K562 (cell line): ENCODE measurements around the gene ISG20L2. TPM values are rescaled to one million over a fixed set of nuclear protein-coding genes. Genes with fewer than 3 reads are reported as not detected.

ENCODE experiments used
- BHLHE40 ChIP-seq: IDR thresholded peaks from 2 replicates; pipeline ENCODE4 v1.6.1; 2011; ENCODE audit warnings: low read length, improper control_type of control experiment
- COPS2 ChIP-seq: fragments of 450-650 bp; conservative IDR thresholded peaks from 2 replicates; pipeline ENCODE4 v1.6.1; 2016; ENCODE audit warnings: mild to moderate bottlenecking, moderate library complexity
- CTBP1 ChIP-seq: fragments of 450-650 bp; IDR thresholded peaks from 2 replicates; pipeline ENCODE4 v1.6.1; 2016; ENCODE audit warnings: borderline replicate concordance
- ELK1 ChIP-seq: sonication (generic); formaldehyde crosslinking; IDR thresholded peaks from 2 replicates; pipeline ENCODE4 v1.8.1; 2022; ENCODE audit warnings: missing genetic modification reagents
- EP400 ChIP-seq: fragments of 450-650 bp; IDR thresholded peaks from 2 replicates; pipeline ENCODE4 v1.6.1; 2017; ENCODE audit warnings: antibody characterized with exemption, mild to moderate bottlenecking, moderate library complexity
- KLF1 ChIP-seq: fragments of 450-650 bp; IDR thresholded peaks from 2 replicates; pipeline ENCODE4 v1.6.1; 2016; ENCODE audit warnings: missing genetic modification characterization, missing compliant biosample characterization
- MTA3 ChIP-seq: fragments of 450-650 bp; formaldehyde crosslinking; IDR thresholded peaks from 2 replicates; pipeline ENCODE4 v1.6.1; 2017; ENCODE audit warnings: mild to moderate bottlenecking, borderline replicate concordance
- MYC ChIP-seq, 2 experiments: fragments of 250-450 bp in 1 of 2; sonication (Bioruptor Pico) in 1 of 2; IDR thresholded peaks; 2 replicates each; pipeline versions ENCODE4 v1.5.1 to v1.6.1; 2012 to 2021; ENCODE audit warnings: low read depth in 2 of 2, borderline replicate concordance in 1 of 2, improper control_type of control experiment in 1 of 2, low read length in 1 of 2, mild to moderate bottlenecking in 1 of 2, moderate library complexity in 1 of 2
- PHF20 ChIP-seq: fragments of 450-650 bp; IDR thresholded peaks from 2 replicates; pipeline ENCODE4 v1.6.1; 2018; ENCODE audit not compliant: partially characterized antibody
- PML ChIP-seq: IDR thresholded peaks from 2 replicates; pipeline ENCODE4 v1.6.1; 2012; ENCODE audit warnings: low read length, inconsistent platforms
- RCOR1 ChIP-seq, 2 experiments: IDR thresholded peaks; 2 replicates each; pipeline ENCODE4 v1.6.1; 2012; ENCODE audit warnings: low read depth in 2 of 2, low read length in 2 of 2, borderline replicate concordance in 1 of 2, improper control_type of control experiment in 1 of 2
- SMARCE1 ChIP-seq: fragments of 450-650 bp; IDR thresholded peaks from 2 replicates; pipeline ENCODE4 v1.7.1; 2016; ENCODE audit warnings: mild to moderate bottlenecking
- SMC3 ChIP-seq: conservative IDR thresholded peaks from 2 replicates; pipeline ENCODE4 v1.6.1; 2011; ENCODE audit warnings: low read depth, low read length, improper control_type of control experiment; ENCODE audit not compliant: insufficient read depth
- TFAP4 ChIP-seq: sonication (generic); formaldehyde crosslinking; IDR thresholded peaks from 2 replicates; pipeline ENCODE4 v1.8.0; 2022; ENCODE audit warnings: missing genetic modification reagents, mild to moderate bottlenecking, moderate library complexity, borderline replicate concordance
- ZKSCAN8 ChIP-seq: fragments of 200-800 bp; sonication (Bioruptor generic); IDR thresholded peaks from 2 replicates; pipeline ENCODE4 v1.6.1; 2016; ENCODE audit warnings: missing genetic modification characterization, missing compliant biosample characterization
- ZNF740 ChIP-seq, 3 experiments: fragments of 200-800 bp in 1 of 3; sonication (Bioruptor generic) in 1 of 3; sonication (generic) in 1 of 3; formaldehyde crosslinking in 1 of 3; IDR thresholded peaks; 2 replicates each; pipeline versions ENCODE4 v1.6.1 to v1.8.0; 2016 to 2022; ENCODE audit warnings: mild to moderate bottlenecking in 2 of 3, missing compliant biosample characterization in 2 of 3, missing genetic modification characterization in 2 of 3, missing genetic modification reagents in 1 of 3
- ZNF76 ChIP-seq: fragments of 250-450 bp; sonication (Bioruptor Pico); IDR thresholded peaks from 2 replicates; pipeline ENCODE4 v1.4.0; 2020; ENCODE audit warnings: mild to moderate bottlenecking, moderate library complexity, borderline replicate concordance
- polyA plus RNA-seq, 8 experiments: library from polyadenylated mRNA; depleted of rRNA in 4 of 8; stranded (reverse) in 5 of 8; unstranded in 3 of 8; fragments of >200 nt; fragmentation: Nextera tagmentation in 2 of 8; fragmentation: Illumina TruSeq in 1 of 8; extraction: Ambion mirVana in 2 of 8; extraction: Trizol in 1 of 8; gene quantifications; 2 replicates each; pipeline versions ENCODE4 v1.2.1 to v1.2.3, GENCODE V29; 2011 to 2014; ENCODE audit warnings: inconsistent platforms in 1 of 8, missing spikeins in 1 of 8
- total RNA-seq, 7 experiments: library from RNA; depleted of rRNA in 6 of 7; stranded (reverse); fragments of >200 nt in 6 of 7; fragmentation: Illumina TruSeq in 2 of 7; extraction: Trizol in 2 of 7; gene quantifications; 2 replicates each; pipeline versions ENCODE4 v1.2.1 to v1.2.3, GENCODE V29; 2011 to 2021; ENCODE audit warnings: low replicate concordance in 1 of 7
- TF ChIP-seq, protein P1 (sequence below): conservative IDR thresholded peaks from 2 replicates; pipeline ENCODE4 v1.6.1; 2011; ENCODE audit warnings: low read depth, mild to moderate bottlenecking, low read length; ENCODE audit not compliant: control insufficient read depth
- TF ChIP-seq, protein P2 (sequence below): IDR thresholded peaks from 3 replicates; pipeline ENCODE4 v1.6.1; 2011; ENCODE audit warnings: borderline replicate concordance, mild to moderate bottlenecking, moderate library complexity; ENCODE audit not compliant: insufficient read length; ENCODE audit errors: extremely low read depth

ISG20L2 gene
- total and polyA plus RNA-seq, 9 of the 15 experiments (the other 6 are each of a cell fraction or from before 2014, with no cell fraction given): 21.3 to 130 (median 50.3) TPM

GRCh38 chr1:156725683-156726280, 2.8 kb downstream of the ISG20L2 start (continued):
- no peak for TF ChIP-seq COPS2
- TF ChIP-seq, protein P1, sequence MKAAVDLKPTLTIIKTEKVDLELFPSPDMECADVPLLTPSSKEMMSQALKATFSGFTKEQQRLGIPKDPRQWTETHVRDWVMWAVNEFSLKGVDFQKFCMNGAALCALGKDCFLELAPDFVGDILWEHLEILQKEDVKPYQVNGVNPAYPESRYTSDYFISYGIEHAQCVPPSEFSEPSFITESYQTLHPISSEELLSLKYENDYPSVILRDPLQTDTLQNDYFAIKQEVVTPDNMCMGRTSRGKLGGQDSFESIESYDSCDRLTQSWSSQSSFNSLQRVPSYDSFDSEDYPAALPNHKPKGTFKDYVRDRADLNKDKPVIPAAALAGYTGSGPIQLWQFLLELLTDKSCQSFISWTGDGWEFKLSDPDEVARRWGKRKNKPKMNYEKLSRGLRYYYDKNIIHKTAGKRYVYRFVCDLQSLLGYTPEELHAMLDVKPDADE: peak; percentile 67; the same call in 1 of the 2 replicates
- TF ChIP-seq ELK1 (CRISPR knock-in tag): no peak
- TF ChIP-seq SMARCE1: peak; percentile 43; the same call in 1 of the 2 replicates
- TF ChIP-seq PHF20: peak; percentile 36
- peak; percentile 36; the same call in 1 of the 2 replicates for TF ChIP-seq MTA3
- TF ChIP-seq TFAP4: peak; percentile 85
- peak; percentile 87 for TF ChIP-seq MYC (IDR thresholded peaks at IDR 0.05; ENCODE audit: low read depth, low read length)
- TF ChIP-seq MYC (CRISPR knock-in tag; IDR thresholded peaks at IDR 0.05; ENCODE audit: borderline replicate concordance, low read depth): no peak
- peak in 1 of 2 experiments; percentile 68; a peak in 2 of 4 replicates for TF ChIP-seq RCOR1 (IDR thresholded peaks at IDR 0.05; ENCODE audit: borderline replicate concordance in 1 of 2, low read depth in 2 of 2, low read length in 2 of 2)
- TF ChIP-seq CTBP1: peak; percentile 80
- TF ChIP-seq EP400: peak; percentile 82; the same call in 1 of the 2 replicates
- peak; percentile 43; the same call in 1 of the 2 replicates for TF ChIP-seq PML
- peak; percentile 76; the same call in 1 of the 2 replicates for TF ChIP-seq ZNF740 (CRISPR knock-in tag; IDR thresholded peaks at IDR 0.05)
- 0 out of 4 replicates have a peak, but pooled peaks of 1 of the 2 experiments have one; percentile 49 for TF ChIP-seq ZNF740 (tag; IDR thresholded peaks at IDR 0.05)
- no peak for TF ChIP-seq KLF1
- TF ChIP-seq BHLHE40: 0 out of 2 replicates have a peak, but pooled peaks have one; percentile 6
- TF ChIP-seq, protein P2, sequence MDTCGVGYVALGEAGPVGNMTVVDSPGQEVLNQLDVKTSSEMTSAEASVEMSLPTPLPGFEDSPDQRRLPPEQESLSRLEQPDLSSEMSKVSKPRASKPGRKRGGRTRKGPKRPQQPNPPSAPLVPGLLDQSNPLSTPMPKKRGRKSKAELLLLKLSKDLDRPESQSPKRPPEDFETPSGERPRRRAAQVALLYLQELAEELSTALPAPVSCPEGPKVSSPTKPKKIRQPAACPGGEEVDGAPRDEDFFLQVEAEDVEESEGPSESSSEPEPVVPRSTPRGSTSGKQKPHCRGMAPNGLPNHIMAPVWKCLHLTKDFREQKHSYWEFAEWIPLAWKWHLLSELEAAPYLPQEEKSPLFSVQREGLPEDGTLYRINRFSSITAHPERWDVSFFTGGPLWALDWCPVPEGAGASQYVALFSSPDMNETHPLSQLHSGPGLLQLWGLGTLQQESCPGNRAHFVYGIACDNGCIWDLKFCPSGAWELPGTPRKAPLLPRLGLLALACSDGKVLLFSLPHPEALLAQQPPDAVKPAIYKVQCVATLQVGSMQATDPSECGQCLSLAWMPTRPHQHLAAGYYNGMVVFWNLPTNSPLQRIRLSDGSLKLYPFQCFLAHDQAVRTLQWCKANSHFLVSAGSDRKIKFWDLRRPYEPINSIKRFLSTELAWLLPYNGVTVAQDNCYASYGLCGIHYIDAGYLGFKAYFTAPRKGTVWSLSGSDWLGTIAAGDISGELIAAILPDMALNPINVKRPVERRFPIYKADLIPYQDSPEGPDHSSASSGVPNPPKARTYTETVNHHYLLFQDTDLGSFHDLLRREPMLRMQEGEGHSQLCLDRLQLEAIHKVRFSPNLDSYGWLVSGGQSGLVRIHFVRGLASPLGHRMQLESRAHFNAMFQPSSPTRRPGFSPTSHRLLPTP: no peak
- TF ChIP-seq ZKSCAN8 (CRISPR knock-in tag): no peak
- TF ChIP-seq SMC3: peak; percentile 94
- TF ChIP-seq ZNF76: 0 out of 2 replicates have a peak, but pooled peaks have one; percentile 31
